Measurements from ENCODE around the gene MEGF9. TPM values are rescaled to one million over a fixed set of nuclear protein-coding genes. Genes with fewer than 3 reads are reported as not detected.

MEGF9 gene
- total RNA-seq, 2 experiments from 2014 or later, result 5.1 to 10.2 TPM

DNA sequence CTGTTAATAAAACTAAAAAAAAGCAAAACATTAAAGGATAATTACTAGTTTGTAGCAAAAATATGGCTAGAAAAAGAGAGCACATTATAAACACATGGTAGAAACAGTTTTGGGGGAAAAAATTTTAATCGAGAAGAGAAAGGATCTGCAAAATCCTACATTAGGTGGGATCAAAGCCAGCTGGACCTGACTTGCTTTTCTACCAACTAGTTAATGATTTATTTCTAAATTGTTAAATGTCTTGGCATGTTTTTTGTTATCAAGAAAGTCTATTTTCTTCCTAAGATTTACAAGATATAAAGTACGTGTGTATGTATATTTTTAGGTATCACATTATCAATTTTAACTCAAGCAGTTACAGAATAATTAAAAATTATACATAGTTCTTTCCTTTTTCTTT is 87.2 kb downstream of the MEGF9 start:
- no peaks in the 10 kb centered on the region for H3K9me2 ChIP-seq (ENCODE audit: insufficient read depth, low read length)
- no peaks in the 10 kb centered on the region for H3K9me3 ChIP-seq (ENCODE audit: low read length)
- H3K4me1 ChIP-seq (ENCODE audit: insufficient read depth, low read length, poor library complexity, severe bottlenecking), result no peaks in the 10 kb centered on the region
- CTCF ChIA-PET (ENCODE audit: unreplicated experiment), result no interaction called here
- DNase-seq (ENCODE audit: low spot score), result no peak
- H2AFZ ChIP-seq (ENCODE audit: low read length), result no peak overlapping the region
- intact Hi-C loops (cut with micrococcal nuclease; ENCODE audit: unreplicated experiment), result loop anchor here (10.0 kb wide), 1 partner anchor 88 kb away; the partner anchor contains the start of gene MEGF9
- TF ChIP-seq, protein P1, sequence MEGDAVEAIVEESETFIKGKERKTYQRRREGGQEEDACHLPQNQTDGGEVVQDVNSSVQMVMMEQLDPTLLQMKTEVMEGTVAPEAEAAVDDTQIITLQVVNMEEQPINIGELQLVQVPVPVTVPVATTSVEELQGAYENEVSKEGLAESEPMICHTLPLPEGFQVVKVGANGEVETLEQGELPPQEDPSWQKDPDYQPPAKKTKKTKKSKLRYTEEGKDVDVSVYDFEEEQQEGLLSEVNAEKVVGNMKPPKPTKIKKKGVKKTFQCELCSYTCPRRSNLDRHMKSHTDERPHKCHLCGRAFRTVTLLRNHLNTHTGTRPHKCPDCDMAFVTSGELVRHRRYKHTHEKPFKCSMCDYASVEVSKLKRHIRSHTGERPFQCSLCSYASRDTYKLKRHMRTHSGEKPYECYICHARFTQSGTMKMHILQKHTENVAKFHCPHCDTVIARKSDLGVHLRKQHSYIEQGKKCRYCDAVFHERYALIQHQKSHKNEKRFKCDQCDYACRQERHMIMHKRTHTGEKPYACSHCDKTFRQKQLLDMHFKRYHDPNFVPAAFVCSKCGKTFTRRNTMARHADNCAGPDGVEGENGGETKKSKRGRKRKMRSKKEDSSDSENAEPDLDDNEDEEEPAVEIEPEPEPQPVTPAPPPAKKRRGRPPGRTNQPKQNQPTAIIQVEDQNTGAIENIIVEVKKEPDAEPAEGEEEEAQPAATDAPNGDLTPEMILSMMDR (conservative IDR thresholded peaks at IDR 0.05; ENCODE audit: low read length), result no peak
- TF ChIP-seq EZH2phosphoT487 (IDR thresholded peaks at IDR 0.05; ENCODE audit: borderline replicate concordance, low read depth, low read length), result no peak
- no peak overlapping the region for H3K4me3 ChIP-seq (ENCODE audit: low read depth, low read length, poor library complexity, severe bottlenecking)
- H4K20me1 ChIP-seq (ENCODE audit: insufficient read depth, low read length), result no peaks in the 10 kb centered on the region
- H3K4me2 ChIP-seq (ENCODE audit: low read length), result no peak overlapping the region
- no peaks in the 10 kb centered on the region for H3K36me3 ChIP-seq (ENCODE audit: insufficient read depth, low read length)
- no TSS peak for BruUV-seq (replicated peaks)
- POLR2A ChIA-PET, result interaction anchor here (0.9 kb wide), 1 partner anchor 20 kb away, joined by 3 read pairs; no protein-coding TSS in a partner anchor
- H3K27ac ChIP-seq (ENCODE audit: low read depth, low read length, poor library complexity, severe bottlenecking), result no peak overlapping the region
- H3K79me2 ChIP-seq (ENCODE audit: insufficient read depth, low read depth, low read length), result no peaks in the 10 kb centered on the region

GRCh38 chr9:120626512-120626911 is 87.8 kb downstream of the MEGF9 start:
- no peak for DNase-seq (ENCODE audit: low spot score)
- Histone ChIP-seq H3K9me3 (ENCODE audit: low read length) (no peaks in the 10 kb centered on the region), H3K4me1 (ENCODE audit: insufficient read depth, low read length, poor library complexity, severe bottlenecking) (no peaks in the 10 kb centered on the region), H3K36me3 (ENCODE audit: insufficient read depth, low read length) (no peaks in the 10 kb centered on the region), H3K4me2 (ENCODE audit: low read length) (no peak overlapping the region), H3K79me2 (ENCODE audit: insufficient read depth, low read depth, low read length) (no peaks in the 10 kb centered on the region), H4K20me1 (ENCODE audit: insufficient read depth, low read length) (no peaks in the 10 kb centered on the region), H3K27ac (ENCODE audit: low read depth, low read length, poor library complexity, severe bottlenecking) (no peak overlapping the region), H3K9me2 (ENCODE audit: insufficient read depth, low read length) (no peaks in the 10 kb centered on the region), H2AFZ (ENCODE audit: low read length) (no peak overlapping the region), H3K4me3 (ENCODE audit: low read depth, low read length, poor library complexity, severe bottlenecking) (no peak overlapping the region)
- BruUV-seq (replicated peaks), result no TSS peak
- ChIA-PET CTCF (ENCODE audit: unreplicated experiment) (no interaction called here), POLR2A (interaction anchor here (0.9 kb wide), 1 partner anchor 21 kb away, joined by 3 read pairs; no protein-coding TSS in a partner anchor)
- TF ChIP-seq, protein P1 (conservative IDR thresholded peaks at IDR 0.05; ENCODE audit: low read length), result no peak
- no peak for TF ChIP-seq EZH2phosphoT487 (IDR thresholded peaks at IDR 0.05; ENCODE audit: borderline replicate concordance, low read depth, low read length)
- intact Hi-C loops (cut with micrococcal nuclease; ENCODE audit: unreplicated experiment), result loop anchor here (10.0 kb wide), 1 partner anchor 88 kb away; the partner anchor contains the start of gene MEGF9

- no peaks in the 10 kb centered on the region for H3K9me3 ChIP-seq (ENCODE audit: low read length)
- H3K4me1 ChIP-seq (ENCODE audit: insufficient read depth, low read length, poor library complexity, severe bottlenecking), result no peaks in the 10 kb centered on the region
- BruUV-seq (replicated peaks), result no TSS peak
- CTCF ChIA-PET (ENCODE audit: unreplicated experiment), result no interaction called here
- no peak for DNase-seq (ENCODE audit: low spot score)
- POLR2A ChIA-PET, result interaction anchor here (1.2 kb wide), 1 partner anchor 21 kb away, joined by 4 read pairs; no protein-coding TSS in a partner anchor
- H2AFZ ChIP-seq (ENCODE audit: low read length), result no peak overlapping the region
- H3K79me2 ChIP-seq (ENCODE audit: insufficient read depth, low read depth, low read length), result no peaks in the 10 kb centered on the region
- TF ChIP-seq, protein P1 (conservative IDR thresholded peaks at IDR 0.05; ENCODE audit: low read length), result no peak
- TF ChIP-seq EZH2phosphoT487 (IDR thresholded peaks at IDR 0.05; ENCODE audit: borderline replicate concordance, low read depth, low read length), result no peak
- no peaks in the 10 kb centered on the region for H3K9me2 ChIP-seq (ENCODE audit: insufficient read depth, low read length)
- no peaks in the 10 kb centered on the region for H3K36me3 ChIP-seq (ENCODE audit: insufficient read depth, low read length)
- no peak overlapping the region for H3K4me3 ChIP-seq (ENCODE audit: low read depth, low read length, poor library complexity, severe bottlenecking)
- no peak overlapping the region for H3K27ac ChIP-seq (ENCODE audit: low read depth, low read length, poor library complexity, severe bottlenecking)
- intact Hi-C loops (cut with micrococcal nuclease; ENCODE audit: unreplicated experiment), result loop anchor here (10.0 kb wide), 1 partner anchor 90 kb away; the partner anchor contains the start of gene MEGF9
- no peak overlapping the region for H3K4me2 ChIP-seq (ENCODE audit: low read length)
- no peaks in the 10 kb centered on the region for H4K20me1 ChIP-seq (ENCODE audit: insufficient read depth, low read length)
Measured at GRCh38 chr9:120625222-120625621, 89.0 kb downstream of the MEGF9 start.

Measured in OCI-LY7 (cell line).